Endothelial cell of umbilical vein (primary cell): ENCODE results near the gene ZNF396. TPM values are rescaled to one million over a fixed set of nuclear protein-coding genes. Genes with fewer than 3 reads are reported as not detected.

Experiments used
- BruUV-seq: library from RNA; stranded (reverse); fragments of 400-500 nt; replicated peaks from 2 replicates; lab custom pipeline; 2021; lab: Mats Ljungman, UMichigan
- CTCF ChIA-PET: fragments of 300-600, 350-600 bp; sonication (Branson Sonifier 250); formaldehyde crosslinking; loops from one replicate; lab custom pipeline; 2021; ENCODE audit warnings: antibody characterized with exemption, inconsistent platforms; lab: Charles Lee
- POLR2A ChIA-PET: fragments of 300-600, 350-600 bp; sonication (Branson Sonifier 250); formaldehyde crosslinking; loops from one replicate; lab custom pipeline; 2021; ENCODE audit warnings: antibody characterized with exemption, inconsistent platforms; lab: Charles Lee
- DNase-seq: peaks from one replicate; pipeline ENCODE4 v3.0.0-alpha.2; 2011; ENCODE audit warnings: low read depth, low spot score
- FAIRE-seq: peaks from 2 replicates; lab custom pipeline; 2011; peaks lifted over from hg19 to GRCh38; lab: Jason Lieb, UNC
- H2AFZ ChIP-seq: 2 replicates; pipeline ENCODE4 v1.6.0; 2012; ENCODE audit warnings: low read depth, low read length, control low read depth, inconsistent platforms
- H3K27ac ChIP-seq: 2 replicates; pipeline ENCODE4 v1.5.1; 2011; ENCODE audit warnings: low read depth, mild to moderate bottlenecking, control low read depth, low read length, moderate library complexity; ENCODE audit not compliant: insufficient read depth
- H3K27me3 ChIP-seq, 2 experiments: 2 replicates each; pipeline versions ENCODE4 v1.6.0 to v1.6.1; 2011; ENCODE audit warnings: low read length in 2 of 2, mixed read lengths in 1 of 2; ENCODE audit not compliant: control insufficient read depth in 2 of 2, insufficient read depth in 2 of 2
- H3K36me3 ChIP-seq, 2 experiments: 2 replicates in 1 of 2; 3 replicates in 1 of 2; pipeline ENCODE4 v1.5.1; 2011; ENCODE audit warnings: low read length in 2 of 2, mild to moderate bottlenecking in 1 of 2, moderate library complexity in 1 of 2; ENCODE audit not compliant: control insufficient read depth in 2 of 2, insufficient read depth in 2 of 2; ENCODE audit errors: extremely low read depth in 1 of 2
- H3K4me1 ChIP-seq: 3 replicates; pipeline ENCODE4 v1.5.1; 2011; ENCODE audit warnings: mild to moderate bottlenecking, low read length; ENCODE audit not compliant: control insufficient read depth, insufficient read depth; ENCODE audit errors: extremely low read depth
- H3K4me2 ChIP-seq: 2 replicates; pipeline ENCODE4 v1.6.1; 2011; ENCODE audit warnings: low read length, control low read depth, mixed read lengths; ENCODE audit not compliant: insufficient read depth
- H3K4me3 ChIP-seq, 3 experiments: fragments of 200-600 bp in 1 of 3; sonication (generic), shearing (Covaris generic) in 1 of 3; replicated peaks in 1 of 3; 2 replicates each; pipeline ENCODE4 v1.5.1; 2011 to 2016; ENCODE audit warnings: control low read depth in 3 of 3, low read length in 3 of 3, mild to moderate bottlenecking in 2 of 3, inconsistent platforms in 1 of 3, low read depth in 1 of 3, moderate library complexity in 1 of 3; ENCODE audit not compliant: insufficient read depth in 1 of 3
- H3K79me2 ChIP-seq: 2 replicates; pipeline ENCODE4 v1.6.0; 2012; ENCODE audit warnings: low read length, inconsistent platforms; ENCODE audit not compliant: control insufficient read depth, insufficient read depth
- H3K9ac ChIP-seq: replicated peaks from 2 replicates; pipeline ENCODE3; 2011; ENCODE audit warnings: low read length, control low read depth; ENCODE audit not compliant: insufficient read depth; ENCODE audit errors: extremely low read depth
- H3K9me1 ChIP-seq: replicated peaks from 3 replicates; pipeline ENCODE4 v1.6.0; 2011; ENCODE audit warnings: mild to moderate bottlenecking, low read length; ENCODE audit not compliant: control insufficient read depth, insufficient read depth; ENCODE audit errors: extremely low read depth
- H3K9me3 ChIP-seq: replicated peaks from 2 replicates; pipeline ENCODE4 v1.5.1; 2012; ENCODE audit warnings: low read length, inconsistent platforms; ENCODE audit not compliant: control insufficient read depth, insufficient read depth
- H4K20me1 ChIP-seq: replicated peaks from 2 replicates; pipeline ENCODE3; 2011; ENCODE audit warnings: mild to moderate bottlenecking, low read length; ENCODE audit not compliant: control insufficient read depth, insufficient read depth; ENCODE audit errors: extremely low read depth
- EZH2 ChIP-seq: IDR thresholded peaks from 2 replicates; pipeline ENCODE4 v1.6.1; 2012; ENCODE audit warnings: borderline replicate concordance, low read depth, mild to moderate bottlenecking, moderate library complexity, low read length, inconsistent platforms; ENCODE audit not compliant: severe bottlenecking
- FOS ChIP-seq: IDR thresholded peaks from 2 replicates; pipeline ENCODE4 v1.6.1; 2011; ENCODE audit warnings: mild to moderate bottlenecking, low read length, moderate library complexity, borderline replicate concordance; ENCODE audit not compliant: insufficient read depth
- GATA2 ChIP-seq: IDR thresholded peaks from 2 replicates; pipeline ENCODE4 v1.7.0; 2011; ENCODE audit warnings: low read depth, mild to moderate bottlenecking, moderate library complexity, mixed read lengths, low read length; ENCODE audit not compliant: insufficient read length, insufficient read depth
- JUN ChIP-seq: IDR thresholded peaks from 2 replicates; pipeline ENCODE4 v1.6.1; 2011; ENCODE audit warnings: borderline replicate concordance, low read depth; ENCODE audit not compliant: insufficient read length, insufficient read depth
- MYC ChIP-seq: IDR thresholded peaks from one replicate; pipeline ENCODE4 v1.6.1; 2011; ENCODE audit warnings: mild to moderate bottlenecking, low read depth, low read length
- POLR2A ChIP-seq: IDR thresholded peaks from 2 replicates; pipeline ENCODE4 v1.6.1; 2012; ENCODE audit warnings: low read depth, mild to moderate bottlenecking, control low read depth, low read length
- POLR2AphosphoS5 ChIP-seq: IDR thresholded peaks from 2 replicates; pipeline ENCODE4 v1.6.1; 2012; ENCODE audit warnings: low read depth, mild to moderate bottlenecking, control low read depth, low read length, moderate library complexity; ENCODE audit not compliant: insufficient read depth
- dilution Hi-C: fragments of 300-500 bp; cut with MboI; formaldehyde crosslinking; loops from one replicate; pipeline ENCODE4 v1.15.0; 2019; ENCODE audit warnings: low sequenced_read_pairs; ENCODE audit not compliant: extremely low pct_ligation_motif_present
- intact Hi-C: fragments of 100-400 bp; cut with micrococcal nuclease; formaldehyde crosslinking; loops from one replicate; pipeline ENCODE4 v1.10.0; 2022
- polyA plus RNA-seq, 4 experiments: library from polyadenylated mRNA; depleted of rRNA in 3 of 4; stranded (reverse) in 3 of 4; unstranded in 1 of 4; fragments of >200 nt; gene quantifications; 2 replicates each; pipeline versions ENCODE4 v1.2.1 to v1.2.3, GENCODE V29; 2011 to 2012; ENCODE audit warnings: missing spikeins in 1 of 4
- total RNA-seq: library from RNA; stranded (reverse); gene quantifications from 2 replicates; pipeline ENCODE4 v1.2.3, GENCODE V29; 2021
- TF ChIP-seq, protein P1 (sequence below), 2 donors: IDR thresholded peaks; 1 replicate in 1 of 2; 2 replicates in 1 of 2; pipeline ENCODE4 v1.5.1; 2011; ENCODE audit warnings: low read length in 2 of 2, mild to moderate bottlenecking in 2 of 2, moderate library complexity in 2 of 2, control low read depth in 1 of 2, inconsistent platforms in 1 of 2, low read depth in 1 of 2; ENCODE audit not compliant: insufficient read depth in 1 of 2; ENCODE audit errors: extremely low read depth in 1 of 2
- TF ChIP-seq, protein P2 (sequence below): IDR thresholded peaks from 2 replicates; pipeline ENCODE4 v1.6.1; 2011; ENCODE audit not compliant: insufficient read depth, insufficient read length

Gene ZNF396
- total and polyA plus RNA-seq, 2 donors (not counting 3 experiments of a cell fraction or from before 2014, with no cell fraction given), result 0.28 to 0.44 TPM

DNA sequence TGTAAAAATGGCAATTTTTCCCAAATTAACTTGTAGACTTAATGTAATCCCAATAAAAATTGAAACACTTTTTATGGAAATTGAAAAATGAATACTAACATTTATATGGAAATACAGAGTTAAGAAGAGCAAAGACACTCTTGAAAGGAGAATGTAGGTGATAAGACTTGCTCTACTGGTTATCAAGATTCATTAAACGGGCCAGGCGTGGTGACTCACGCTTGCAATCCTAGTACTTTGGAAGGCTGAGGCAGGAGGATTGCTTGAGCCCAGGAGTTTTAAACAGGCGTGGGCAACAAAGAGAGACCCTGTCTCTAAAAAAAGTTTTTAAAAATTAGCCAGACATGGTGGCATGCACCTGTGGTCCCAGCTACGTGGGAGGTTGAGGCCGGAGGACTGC is 29.5 kb upstream of the ZNF396 start:
- TF ChIP-seq POLR2AphosphoS5 (no peak), GATA2 (no peak), FOS (no peak), MYC (no peak), JUN (no peak), POLR2A (no peak), EZH2 (no peak)
- TF ChIP-seq, protein P1, sequence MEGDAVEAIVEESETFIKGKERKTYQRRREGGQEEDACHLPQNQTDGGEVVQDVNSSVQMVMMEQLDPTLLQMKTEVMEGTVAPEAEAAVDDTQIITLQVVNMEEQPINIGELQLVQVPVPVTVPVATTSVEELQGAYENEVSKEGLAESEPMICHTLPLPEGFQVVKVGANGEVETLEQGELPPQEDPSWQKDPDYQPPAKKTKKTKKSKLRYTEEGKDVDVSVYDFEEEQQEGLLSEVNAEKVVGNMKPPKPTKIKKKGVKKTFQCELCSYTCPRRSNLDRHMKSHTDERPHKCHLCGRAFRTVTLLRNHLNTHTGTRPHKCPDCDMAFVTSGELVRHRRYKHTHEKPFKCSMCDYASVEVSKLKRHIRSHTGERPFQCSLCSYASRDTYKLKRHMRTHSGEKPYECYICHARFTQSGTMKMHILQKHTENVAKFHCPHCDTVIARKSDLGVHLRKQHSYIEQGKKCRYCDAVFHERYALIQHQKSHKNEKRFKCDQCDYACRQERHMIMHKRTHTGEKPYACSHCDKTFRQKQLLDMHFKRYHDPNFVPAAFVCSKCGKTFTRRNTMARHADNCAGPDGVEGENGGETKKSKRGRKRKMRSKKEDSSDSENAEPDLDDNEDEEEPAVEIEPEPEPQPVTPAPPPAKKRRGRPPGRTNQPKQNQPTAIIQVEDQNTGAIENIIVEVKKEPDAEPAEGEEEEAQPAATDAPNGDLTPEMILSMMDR (IDR thresholded peaks at IDR 0.05; ENCODE audit: extremely low read depth in 1 of 2, insufficient read depth in 1 of 2, low read depth in 1 of 2, low read length in 2 of 2), result no peak
- TF ChIP-seq, protein P2, sequence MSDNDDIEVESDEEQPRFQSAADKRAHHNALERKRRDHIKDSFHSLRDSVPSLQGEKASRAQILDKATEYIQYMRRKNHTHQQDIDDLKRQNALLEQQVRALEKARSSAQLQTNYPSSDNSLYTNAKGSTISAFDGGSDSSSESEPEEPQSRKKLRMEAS, result no peak
- no peaks in the 10 kb centered on the region for H3K9me1 ChIP-seq
- intact Hi-C loops, result loop anchor here (5.0 kb wide), 3 partner anchors 231 to 446 kb away; no protein-coding TSS in a partner anchor
- no peak for DNase-seq
- H3K9ac ChIP-seq, result no peak overlapping the region
- CTCF ChIA-PET, result no interaction called here
- H3K9me3 ChIP-seq, result no peaks in the 10 kb centered on the region
- no peak overlapping the region for H3K27ac ChIP-seq
- FAIRE-seq, result peak; percentile 33
- H3K79me2 ChIP-seq, result no peaks in the 10 kb centered on the region
- no peaks in the 10 kb centered on the region for H3K27me3 ChIP-seq
- H4K20me1 ChIP-seq, result no peaks in the 10 kb centered on the region
- dilution Hi-C loops, result no loop called here
- H3K4me1 ChIP-seq, result peaks cover 4% of the 10 kb centered on the region
- H3K4me3 ChIP-seq, result no peak overlapping the region
- no peak overlapping the region for H3K4me2 ChIP-seq
- no peaks in the 10 kb centered on the region for H3K36me3 ChIP-seq
- POLR2A ChIA-PET, result no interaction called here
- no TSS peak for BruUV-seq
- no peak overlapping the region for H2AFZ ChIP-seq
